HEK293 (cell line): ENCODE data around the gene FBL.

ENCODE experiments used
- CTCF ChIA-PET: fragments of 350-600 bp; formaldehyde crosslinking; extraction: SDS; loops from one replicate; lab custom pipeline; 2021; ENCODE audit warnings: antibody characterized with exemption; lab: Yijun Ruan, JAX
- POLR2A ChIA-PET: fragments of 300-600 bp; formaldehyde crosslinking; extraction: SDS; loops from one replicate; lab custom pipeline; 2020; ENCODE audit warnings: antibody characterized with exemption, inconsistent platforms; lab: Yijun Ruan, JAX
- H3K27ac ChIP-seq: fragments of 200-500 bp; sonication (Bioruptor generic); 2 replicates; pipeline ENCODE4 v1.5.1; 2014; ENCODE audit warnings: low read depth, low read length, control low read depth, inconsistent platforms; ENCODE audit errors: extremely low read depth
- H3K36me3 ChIP-seq, 2 experiments: fragments of 200-500 bp in 1 of 2; sonication (Bioruptor generic) in 1 of 2; 1 replicate in 1 of 2; 2 replicates in 1 of 2; pipeline ENCODE4 v1.5.1; 2014 to 2017; ENCODE audit warnings: inconsistent platforms in 2 of 2, low read length in 2 of 2; ENCODE audit not compliant: control insufficient read depth in 2 of 2, insufficient read depth in 1 of 2
- H3K4me1 ChIP-seq: fragments of 200-500 bp; sonication (Bioruptor generic); 2 replicates; pipeline ENCODE4 v1.5.1; 2014; ENCODE audit warnings: mild to moderate bottlenecking, low read length, inconsistent platforms; ENCODE audit not compliant: control insufficient read depth, insufficient read depth
- H3K4me3 ChIP-seq: 2 replicates; pipeline ENCODE4 v1.5.1; 2011; ENCODE audit warnings: low read depth, mild to moderate bottlenecking, control low read depth, low read length, moderate library complexity
- H3K9me3 ChIP-seq: fragments of 200-500 bp; sonication (Bioruptor generic); 2 replicates; pipeline ENCODE4 v1.5.1; 2014; ENCODE audit warnings: low read depth, low read length, inconsistent platforms; ENCODE audit not compliant: control insufficient read depth, insufficient read depth
- SETDB1 ChIP-seq: IDR thresholded peaks from one replicate; pipeline ENCODE4 v1.6.1; 2017; ENCODE audit warnings: mild to moderate bottlenecking, low read length, moderate library complexity, mixed read lengths; ENCODE audit not compliant: insufficient read length
- ZNF155 ChIP-seq: fragments of 450-650 bp; formaldehyde crosslinking; IDR thresholded peaks from 2 replicates; pipeline ENCODE4 v1.5.1; 2016; ENCODE audit warnings: missing biosample characterization, missing genetic modification characterization
- ZNF302 ChIP-seq: fragments of 450-650 bp; formaldehyde crosslinking; IDR thresholded peaks from 2 replicates; pipeline ENCODE4 v1.5.1; 2016; ENCODE audit warnings: missing biosample characterization, missing genetic modification characterization, low read depth
- ZNF404 ChIP-seq: fragments of 450-650 bp; formaldehyde crosslinking; IDR thresholded peaks from 2 replicates; pipeline ENCODE4 v1.5.1; 2017; ENCODE audit warnings: missing biosample characterization, missing genetic modification characterization
- ZNF521 ChIP-seq: fragments of 450-650 bp; formaldehyde crosslinking; IDR thresholded peaks from 2 replicates; pipeline ENCODE4 v1.5.1; 2017; ENCODE audit warnings: missing biosample characterization, mild to moderate bottlenecking, missing genetic modification characterization
- ZNF654 ChIP-seq: fragments of 450-650 bp; formaldehyde crosslinking; IDR thresholded peaks from 2 replicates; pipeline ENCODE4 v1.5.1; 2016; ENCODE audit warnings: low read depth, missing biosample characterization, missing genetic modification characterization
- TF ChIP-seq, protein P1 (sequence below): fragments of 450-650 bp; formaldehyde crosslinking; IDR thresholded peaks from 2 replicates; pipeline ENCODE4 v1.5.1; 2016; ENCODE audit warnings: missing biosample characterization, missing genetic modification characterization

FBL gene

DNA sequence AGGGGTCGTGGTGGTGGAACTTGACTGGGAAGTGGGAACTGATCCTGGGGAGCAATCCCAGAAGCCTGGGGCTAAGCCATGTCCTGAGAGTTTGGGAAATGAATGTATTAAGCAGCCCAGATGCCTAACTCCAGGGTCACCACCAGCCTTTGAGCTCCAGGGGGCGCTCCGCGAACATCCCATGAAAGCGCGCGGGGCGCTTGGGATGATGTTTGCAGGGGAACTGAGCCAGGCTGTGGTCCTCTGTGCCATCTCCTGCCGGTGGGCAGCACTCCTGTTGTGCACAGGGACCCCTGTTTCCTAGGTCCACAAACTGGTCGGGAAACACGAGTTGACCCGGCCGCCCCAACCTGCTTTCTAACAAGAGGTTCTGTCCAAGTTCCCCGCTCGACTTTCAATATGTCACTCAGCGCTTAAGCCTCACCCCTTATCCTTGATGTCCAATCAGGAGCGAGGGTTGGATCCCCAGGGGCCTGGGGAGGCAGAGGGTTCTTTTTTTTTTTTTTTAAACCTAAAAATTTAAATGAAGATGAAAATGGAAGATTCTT, 53.1 kb downstream of the FBL start (continued):
- peak; percentile 98 for TF ChIP-seq ZNF654
- TF ChIP-seq, protein P1, sequence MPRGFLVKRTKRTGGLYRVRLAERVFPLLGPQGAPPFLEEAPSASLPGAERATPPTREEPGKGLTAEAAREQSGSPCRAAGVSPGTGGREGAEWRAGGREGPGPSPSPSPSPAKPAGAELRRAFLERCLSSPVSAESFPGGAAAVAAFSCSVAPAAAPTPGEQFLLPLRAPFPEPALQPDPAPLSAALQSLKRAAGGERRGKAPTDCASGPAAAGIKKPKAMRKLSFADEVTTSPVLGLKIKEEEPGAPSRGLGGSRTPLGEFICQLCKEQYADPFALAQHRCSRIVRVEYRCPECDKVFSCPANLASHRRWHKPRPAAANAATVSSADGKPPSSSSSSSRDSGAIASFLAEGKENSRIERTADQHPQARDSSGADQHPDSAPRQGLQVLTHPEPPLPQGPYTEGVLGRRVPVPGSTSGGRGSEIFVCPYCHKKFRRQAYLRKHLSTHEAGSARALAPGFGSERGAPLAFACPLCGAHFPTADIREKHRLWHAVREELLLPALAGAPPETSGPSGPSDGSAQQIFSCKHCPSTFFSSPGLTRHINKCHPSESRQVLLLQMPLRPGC: no peak
- no peak for TF ChIP-seq ZNF404 (tag by site-specific recombination)
- no peak for TF ChIP-seq ZNF302 (tag by site-specific recombination)
- no peak for TF ChIP-seq ZNF155 (tag by site-specific recombination)
- TF ChIP-seq, all 188 proteins: peak for 43

DNA sequence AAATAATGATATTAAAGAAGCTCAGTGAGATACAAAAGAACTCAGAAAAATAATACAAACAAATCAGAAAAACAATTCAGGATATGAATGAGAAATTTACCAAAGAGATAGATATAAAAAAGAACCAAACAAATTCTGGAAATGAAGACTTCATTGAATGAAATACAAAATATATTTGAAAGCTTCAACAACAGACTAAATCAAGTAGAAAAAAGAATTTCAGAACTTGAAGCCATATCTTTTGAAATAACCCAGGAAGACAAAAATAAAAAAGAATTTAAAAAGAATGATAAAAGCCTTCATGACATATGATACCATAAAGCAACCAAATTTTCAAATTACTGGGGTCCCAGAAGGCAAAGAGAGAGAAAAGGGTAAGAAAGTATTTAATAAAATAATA, 57.9 kb downstream of the FBL start:
- H3K36me3 ChIP-seq: no peaks in the 10 kb centered on the region
- POLR2A ChIA-PET: no interaction called here

More for the DNA sequence above, 57.9 kb downstream of the FBL start:
- Histone ChIP-seq H3K9me3 (peaks cover 2% of the 10 kb centered on the region), H3K27ac (no peak overlapping the region), H3K4me3 (no peak overlapping the region), H3K4me1 (no peaks in the 10 kb centered on the region)
- TF ChIP-seq ZNF521 (tag by site-specific recombination) (no peak), SETDB1 (peak; percentile 51)
- CTCF ChIA-PET: interaction anchor here (0.5 to 2.8 kb wide), 7 partner anchors 18 to 836 kb away, joined by 3 to 22 read pairs (median 3); partner anchors contain the start of gene PSMC4
